Left lobe of liver (tissue), 2 donors: ENCODE measurements around the gene ALG9. TPM values are rescaled to one million over a fixed set of nuclear protein-coding genes. Genes with fewer than 3 reads are reported as not detected.
A peak's percentile ranks its signal among the peaks of the same experiment; 100 is the strongest.
"Not testable (repeated sequence)": the region's sequence is repeated elsewhere in the genome, so short reads cannot be mapped to it uniquely, and the experiment has no call there.

Experiments
- ATAC-seq: fragments of 200-7000 bp; cut with Tn5 transposase; one replicate; pipeline ENCODE4 v1.9.1; 2020; ENCODE audit warnings: mild to moderate bottlenecking, moderate library complexity
- DNase-seq: peaks from one replicate; pipeline ENCODE4 v3.0.0-alpha.2; 2020; ENCODE audit warnings: low spot score
- total RNA-seq: library from RNA; stranded (reverse); gene quantifications from one replicate; pipeline ENCODE4 v1.2.1, GENCODE V29; 2021
- donor health status: DM: no; HTN: no; CAD: no; lungs with moderate emphysema.
- donor health status: DM: no; HTN: yes; CAD: no.

Gene ALG9
- total RNA-seq, 1 donor from 2014 or later, result 15.0 TPM

- DNase-seq, result no peak
- ATAC-seq, result no peak
Measured at GRCh38 chr11:111798279-111798678, 73.1 kb downstream of the ALG9 start.

GRCh38 chr11:111797145-111797581 is 74.2 kb downstream of the ALG9 start:
- ATAC-seq, result no peak
- no peak for DNase-seq

GRCh38 chr11:111796696-111797095 is 74.7 kb downstream of the ALG9 start:
- no peak for DNase-seq
- ATAC-seq, result no peak

GRCh38 chr11:111795334-111795985 is 75.9 kb downstream of the ALG9 start:
- ATAC-seq (peak; percentile 10), DNase-seq (no peak)

- peak; percentile 57 for DNase-seq
- peak; percentile 59 for ATAC-seq
Measured at GRCh38 chr11:111793863-111794262, 77.5 kb downstream of the ALG9 start.

- ATAC-seq (no peak), DNase-seq (no peak)
Measured at GRCh38 chr11:111792955-111793500, 78.4 kb downstream of the ALG9 start.

- ATAC-seq (no peak), DNase-seq (no peak)
Measured at GRCh38 chr11:111792314-111792713, 79.1 kb downstream of the ALG9 start.

- DNase-seq (no peak), ATAC-seq (peak; percentile 23)
Measured at GRCh38 chr11:111788464-111788863, 82.9 kb downstream of the ALG9 start.

- ATAC-seq (peak; percentile 80), DNase-seq (peak; percentile 87)
Measured at GRCh38 chr11:111788051-111788450, 83.3 kb downstream of the ALG9 start.

GRCh38 chr11:111785886-111786412 is 85.4 kb downstream of the ALG9 start:
- ATAC-seq, result peak; percentile 69
- DNase-seq, result peak; percentile 59

GRCh38 chr11:111785076-111785475 is 86.3 kb downstream of the ALG9 start:
- ATAC-seq, result no peak

GRCh38 chr11:111784311-111784710 is 87.1 kb downstream of the ALG9 start:
- DNase-seq, ATAC-seq: not testable (repeated sequence)

More at GRCh38 chr11:111785076-111785475, 86.3 kb downstream of the ALG9 start:
- no peak for DNase-seq

GRCh38 chr11:111782109-111782741 is 89.2 kb downstream of the ALG9 start:
- DNase-seq, result no peak
- no peak for ATAC-seq

- no peak for DNase-seq
- ATAC-seq, result no peak
Measured at GRCh38 chr11:111779118-111779517, 92.3 kb downstream of the ALG9 start.

- DNase-seq, result no peak
- ATAC-seq, result peak; percentile 64
Measured at GRCh38 chr11:111778047-111778558, 93.3 kb downstream of the ALG9 start.

- DNase-seq (peak; percentile 78), ATAC-seq (peak; percentile 75)
Measured at GRCh38 chr11:111777094-111778046, 94.0 kb downstream of the ALG9 start.

GRCh38 chr11:111776398-111777093 is 94.8 kb downstream of the ALG9 start:
- no peak for DNase-seq
- peak; percentile 17 for ATAC-seq

GRCh38 chr11:111774955-111775710 is 96.2 kb downstream of the ALG9 start:
- peak; percentile 82 for DNase-seq
- ATAC-seq, result peak; percentile 55

- no peak for DNase-seq
- no peak for ATAC-seq
Measured at GRCh38 chr11:111772535-111772934, 98.8 kb downstream of the ALG9 start.
